Gastrocnemius medialis (tissue), 4 donors: ENCODE measurements around the gene DDX11.
"Not testable (repeated sequence)": the region's sequence is repeated elsewhere in the genome, so short reads cannot be mapped to it uniquely, and the experiment has no call there.

ENCODE experiments used
- POLR2A ChIP-seq, 2 donors: fragments of 450-650 bp; IDR thresholded peaks; one replicate each; pipeline ENCODE4 v1.6.1; 2017; ENCODE audit warnings: antibody characterized with exemption in 2 of 2, mild to moderate bottlenecking in 2 of 2, moderate library complexity in 2 of 2
- TF ChIP-seq, protein P1 (sequence below), 5 experiments: fragments of 450-650 bp in 3 of 5; fragments of 200-600 bp in 2 of 5; sonication (generic) in 2 of 5; IDR thresholded peaks in 4 of 5; conservative IDR thresholded peaks in 1 of 5; 1 replicate in 4 of 5; 2 replicates in 1 of 5; pipeline ENCODE4 v1.5.1; 2016 to 2019; ENCODE audit warnings: antibody characterized with exemption in 5 of 5, mild to moderate bottlenecking in 3 of 5, moderate library complexity in 3 of 5

DNA sequence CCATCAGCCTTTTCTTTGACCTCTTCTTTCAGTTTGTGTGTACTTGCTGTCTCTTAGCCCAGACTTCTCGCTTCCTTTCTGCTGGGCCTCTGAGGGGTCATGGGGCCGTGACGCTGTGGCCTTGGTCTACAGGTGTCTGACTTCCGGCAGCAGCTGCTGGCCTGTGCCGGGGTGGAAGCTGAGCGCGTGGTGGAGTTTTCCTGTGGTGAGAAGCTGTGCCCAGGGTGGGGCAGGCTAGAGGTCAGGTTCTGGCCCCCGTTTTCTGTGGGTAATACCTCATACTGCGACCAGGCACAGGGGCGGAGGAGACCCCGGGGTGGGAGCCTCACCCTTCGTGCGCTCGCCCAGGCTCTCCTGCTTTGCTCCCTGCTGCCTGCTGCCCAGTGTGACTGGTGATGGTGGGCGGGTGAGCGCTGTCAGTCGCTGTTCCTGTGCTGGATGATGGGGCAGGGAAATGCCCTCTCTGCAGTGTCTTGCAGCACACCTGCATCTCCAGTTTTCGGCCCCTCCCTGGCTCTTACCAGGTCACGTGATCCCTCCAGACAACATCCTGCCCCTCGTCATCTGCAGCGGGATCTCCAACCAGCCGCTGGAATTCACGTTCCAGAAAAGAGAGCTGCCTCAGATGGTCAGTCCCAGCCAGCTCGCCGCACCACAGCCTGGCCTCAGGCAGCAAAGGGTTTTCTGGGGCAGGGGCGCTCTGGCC lies 27.0 kb downstream of the DDX11 start:
- TF ChIP-seq, protein P1, sequence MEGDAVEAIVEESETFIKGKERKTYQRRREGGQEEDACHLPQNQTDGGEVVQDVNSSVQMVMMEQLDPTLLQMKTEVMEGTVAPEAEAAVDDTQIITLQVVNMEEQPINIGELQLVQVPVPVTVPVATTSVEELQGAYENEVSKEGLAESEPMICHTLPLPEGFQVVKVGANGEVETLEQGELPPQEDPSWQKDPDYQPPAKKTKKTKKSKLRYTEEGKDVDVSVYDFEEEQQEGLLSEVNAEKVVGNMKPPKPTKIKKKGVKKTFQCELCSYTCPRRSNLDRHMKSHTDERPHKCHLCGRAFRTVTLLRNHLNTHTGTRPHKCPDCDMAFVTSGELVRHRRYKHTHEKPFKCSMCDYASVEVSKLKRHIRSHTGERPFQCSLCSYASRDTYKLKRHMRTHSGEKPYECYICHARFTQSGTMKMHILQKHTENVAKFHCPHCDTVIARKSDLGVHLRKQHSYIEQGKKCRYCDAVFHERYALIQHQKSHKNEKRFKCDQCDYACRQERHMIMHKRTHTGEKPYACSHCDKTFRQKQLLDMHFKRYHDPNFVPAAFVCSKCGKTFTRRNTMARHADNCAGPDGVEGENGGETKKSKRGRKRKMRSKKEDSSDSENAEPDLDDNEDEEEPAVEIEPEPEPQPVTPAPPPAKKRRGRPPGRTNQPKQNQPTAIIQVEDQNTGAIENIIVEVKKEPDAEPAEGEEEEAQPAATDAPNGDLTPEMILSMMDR (IDR thresholded peaks at IDR 0.05 in 4 of 5, conservative IDR thresholded peaks at IDR 0.05 in 1 of 5): not testable (repeated sequence)
- TF ChIP-seq POLR2A (IDR thresholded peaks at IDR 0.05): not testable (repeated sequence)
